ENCODE results near the gene G6PD. TPM values are rescaled to one million over a fixed set of nuclear protein-coding genes. Genes with fewer than 3 reads are reported as not detected.

The G6PD gene
- total and polyA plus RNA-seq, 2 of the 8 experiments (the other 6 are each of a cell fraction or from before 2014, with no cell fraction given), result 47.3 to 55.1 TPM

- TF ChIP-seq JUND (IDR thresholded peaks at IDR 0.05; ENCODE audit: low read length) (no peak), BACH1 (IDR thresholded peaks at IDR 0.05; ENCODE audit: low read length) (no peak), ATF2 (IDR thresholded peaks at IDR 0.05; ENCODE audit: low read length) (no peak), KDM1A (IDR thresholded peaks at IDR 0.05; ENCODE audit: borderline replicate concordance, low read length) (no peak), JUN (IDR thresholded peaks at IDR 0.05; ENCODE audit: low read depth, low read length) (no peak), CHD7 (IDR thresholded peaks at IDR 0.05; ENCODE audit: insufficient replicate concordance, low read length) (no peak), MAFK (IDR thresholded peaks at IDR 0.05; ENCODE audit: low read depth, low read length) (no peak)
Observed at GRCh38 chrX:154542723-154543424, 3.8 kb downstream of the G6PD start (continued).

Data from H1 (cell line).